ENCODE results near the gene HYAL4.
"Not testable (repeated sequence)": the region's sequence is repeated elsewhere in the genome, so short reads cannot be mapped to it uniquely, and the experiment has no call there.

Gene HYAL4

DNA sequence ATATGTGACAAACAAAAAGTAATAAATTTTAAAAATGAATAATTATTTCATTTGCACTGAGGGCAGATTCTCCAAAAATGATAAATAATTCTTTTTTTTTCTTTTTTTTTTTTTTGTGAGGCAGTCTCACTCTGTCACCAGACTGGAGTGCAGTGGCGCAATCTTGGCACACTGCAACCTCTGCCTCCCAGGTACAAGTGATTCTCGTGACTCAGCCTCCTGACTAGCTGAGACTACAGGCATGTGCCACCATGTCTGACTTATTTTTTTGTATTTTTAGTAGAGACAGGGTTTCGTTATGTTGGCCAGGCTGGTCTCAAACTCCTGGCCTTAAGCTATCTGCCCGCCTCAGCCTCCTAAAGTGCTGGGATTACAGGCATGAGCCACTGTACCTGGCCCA lies 25.2 kb upstream of the HYAL4 start:
- H3K9me3 ChIP-seq (ENCODE audit: control insufficient read depth in 1 of 2, low read length in 2 of 2); H3K4me1 ChIP-seq (ENCODE audit: control insufficient read depth in 1 of 2, insufficient read depth in 2 of 2, low read length in 2 of 2); H3K4me3 ChIP-seq (ENCODE audit: low read depth in 1 of 2, low read length in 2 of 2); H3K36me3 ChIP-seq (ENCODE audit: control insufficient read depth in 1 of 2, insufficient read depth in 2 of 2, low read length in 2 of 2); H3K27ac ChIP-seq (ENCODE audit: low read length); H3K27me3 ChIP-seq (ENCODE audit: low read depth, low read length): not testable (repeated sequence)

- H3K4me3 ChIP-seq (ENCODE audit: low read depth in 1 of 2, low read length in 2 of 2): no peak overlapping the region
- no peaks in the 10 kb centered on the region for H3K27me3 ChIP-seq (ENCODE audit: low read depth, low read length)
- no peaks in the 10 kb centered on the region for H3K4me1 ChIP-seq (ENCODE audit: control insufficient read depth in 1 of 2, insufficient read depth in 2 of 2, low read length in 2 of 2)
- no peaks in the 10 kb centered on the region for H3K36me3 ChIP-seq (ENCODE audit: control insufficient read depth in 1 of 2, insufficient read depth in 2 of 2, low read length in 2 of 2)
- no peaks in the 10 kb centered on the region for H3K9me3 ChIP-seq (ENCODE audit: control insufficient read depth in 1 of 2, low read length in 2 of 2)
- no peak overlapping the region for H3K27ac ChIP-seq (ENCODE audit: low read length)
Observed at GRCh38 chr7:123820864-123821263, 24.1 kb upstream of the HYAL4 start.

DNA sequence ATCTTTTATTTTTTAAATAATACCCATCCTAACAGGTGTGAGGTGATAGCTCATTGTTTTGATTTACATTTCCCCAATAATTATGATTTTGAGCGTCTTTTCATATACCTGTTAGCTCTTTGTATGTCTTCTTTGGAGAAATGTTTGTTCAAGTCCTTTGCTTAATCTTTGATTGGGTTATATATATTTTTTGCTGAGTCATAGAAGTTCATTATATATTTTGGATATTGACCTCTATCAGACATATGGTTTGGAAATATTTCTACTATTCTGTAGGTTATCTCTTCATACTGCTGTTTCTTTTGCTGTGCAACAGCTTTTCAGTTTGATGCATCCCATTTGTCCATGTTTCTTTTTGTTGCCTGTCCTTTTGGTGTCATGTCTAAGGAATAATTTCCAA lies 23.6 kb upstream of the HYAL4 start:
- Histone ChIP-seq H3K36me3 (ENCODE audit: control insufficient read depth in 1 of 2, insufficient read depth in 2 of 2, low read length in 2 of 2) (no peaks in the 10 kb centered on the region), H3K4me3 (ENCODE audit: low read depth in 1 of 2, low read length in 2 of 2) (no peak overlapping the region), H3K27me3 (ENCODE audit: low read depth, low read length) (no peaks in the 10 kb centered on the region), H3K9me3 (ENCODE audit: control insufficient read depth in 1 of 2, low read length in 2 of 2) (no peaks in the 10 kb centered on the region), H3K27ac (ENCODE audit: low read length) (no peak overlapping the region), H3K4me1 (ENCODE audit: control insufficient read depth in 1 of 2, insufficient read depth in 2 of 2, low read length in 2 of 2) (no peaks in the 10 kb centered on the region)

- H3K4me3 ChIP-seq (ENCODE audit: low read depth in 1 of 2, low read length in 2 of 2): no peak overlapping the region
- H3K36me3 ChIP-seq (ENCODE audit: control insufficient read depth in 1 of 2, insufficient read depth in 2 of 2, low read length in 2 of 2): no peaks in the 10 kb centered on the region
- no peaks in the 10 kb centered on the region for H3K27me3 ChIP-seq (ENCODE audit: low read depth, low read length)
- no peak overlapping the region for H3K27ac ChIP-seq (ENCODE audit: low read length)
- H3K9me3 ChIP-seq (ENCODE audit: control insufficient read depth in 1 of 2, low read length in 2 of 2): no peaks in the 10 kb centered on the region
- no peaks in the 10 kb centered on the region for H3K4me1 ChIP-seq (ENCODE audit: control insufficient read depth in 1 of 2, insufficient read depth in 2 of 2, low read length in 2 of 2)
Observed at GRCh38 chr7:123823898-123824753, 20.8 kb upstream of the HYAL4 start.

DNA sequence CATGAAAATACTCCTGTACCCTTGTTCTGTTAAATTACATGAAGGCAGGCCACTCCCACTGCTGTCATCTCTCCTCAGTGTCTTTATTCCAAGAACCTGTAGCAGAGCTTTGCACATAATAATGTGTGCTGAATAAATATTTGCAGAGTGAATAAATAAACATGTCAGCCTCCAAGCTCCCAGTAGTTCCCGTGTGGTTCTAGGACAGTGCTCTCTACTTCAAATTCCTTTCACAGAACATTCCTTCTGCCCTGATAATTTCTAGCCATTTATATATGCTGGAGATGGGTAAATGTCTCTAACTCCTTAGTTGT lies 20.3 kb upstream of the HYAL4 start:
- no peak overlapping the region for H3K27ac ChIP-seq (ENCODE audit: low read length)
- no peak overlapping the region for H3K4me3 ChIP-seq (ENCODE audit: low read depth in 1 of 2, low read length in 2 of 2)
- H3K36me3 ChIP-seq (ENCODE audit: control insufficient read depth in 1 of 2, insufficient read depth in 2 of 2, low read length in 2 of 2): no peaks in the 10 kb centered on the region
- H3K4me1 ChIP-seq (ENCODE audit: control insufficient read depth in 1 of 2, insufficient read depth in 2 of 2, low read length in 2 of 2): no peaks in the 10 kb centered on the region
- H3K27me3 ChIP-seq (ENCODE audit: low read depth, low read length): no peaks in the 10 kb centered on the region
- H3K9me3 ChIP-seq (ENCODE audit: control insufficient read depth in 1 of 2, low read length in 2 of 2): no peaks in the 10 kb centered on the region

DNA sequence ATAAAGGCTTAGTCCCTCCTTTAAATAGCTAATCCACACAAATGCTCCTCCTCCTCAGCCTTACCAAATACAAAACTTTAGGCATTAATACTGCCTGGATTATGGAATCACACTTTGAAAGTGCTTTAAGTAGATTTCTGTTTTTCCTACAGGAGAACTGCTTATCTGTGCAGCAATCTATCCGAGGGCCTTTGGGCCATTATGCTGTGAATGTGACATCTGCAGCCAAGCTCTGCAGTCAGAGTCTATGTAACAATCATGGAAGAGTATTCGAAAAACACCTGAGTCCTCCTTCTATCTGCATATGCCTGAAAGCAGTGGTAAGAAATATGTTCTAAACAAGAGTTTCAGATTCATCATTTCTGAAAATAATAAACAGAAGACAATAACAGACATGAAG lies 16.2 kb upstream of the HYAL4 start:
- H3K36me3 ChIP-seq (ENCODE audit: control insufficient read depth in 1 of 2, insufficient read depth in 2 of 2, low read length in 2 of 2): no peaks in the 10 kb centered on the region
- H3K27me3 ChIP-seq (ENCODE audit: low read depth, low read length): no peaks in the 10 kb centered on the region
- no peak overlapping the region for H3K27ac ChIP-seq (ENCODE audit: low read length)
- no peak overlapping the region for H3K4me3 ChIP-seq (ENCODE audit: low read depth in 1 of 2, low read length in 2 of 2)
- H3K4me1 ChIP-seq (ENCODE audit: control insufficient read depth in 1 of 2, insufficient read depth in 2 of 2, low read length in 2 of 2): no peaks in the 10 kb centered on the region
- no peaks in the 10 kb centered on the region for H3K9me3 ChIP-seq (ENCODE audit: control insufficient read depth in 1 of 2, low read length in 2 of 2)

- no peaks in the 10 kb centered on the region for H3K36me3 ChIP-seq (ENCODE audit: control insufficient read depth in 1 of 2, insufficient read depth in 2 of 2, low read length in 2 of 2)
- no peak overlapping the region for H3K27ac ChIP-seq (ENCODE audit: low read length)
- H3K27me3 ChIP-seq (ENCODE audit: low read depth, low read length): no peaks in the 10 kb centered on the region
- no peak overlapping the region for H3K4me3 ChIP-seq (ENCODE audit: low read depth in 1 of 2, low read length in 2 of 2)
- peaks cover 0 to 3% of the 10 kb centered on the region in 2 donors for H3K9me3 ChIP-seq (ENCODE audit: control insufficient read depth in 1 of 2, low read length in 2 of 2)
- H3K4me1 ChIP-seq (ENCODE audit: control insufficient read depth in 1 of 2, insufficient read depth in 2 of 2, low read length in 2 of 2): no peaks in the 10 kb centered on the region
Observed at GRCh38 chr7:123836656-123837055, 8.3 kb upstream of the HYAL4 start.

GRCh38 chr7:123839106-123839505 lies 5.9 kb upstream of the HYAL4 start:
- H3K36me3 ChIP-seq (ENCODE audit: control insufficient read depth in 1 of 2, insufficient read depth in 2 of 2, low read length in 2 of 2); H3K27me3 ChIP-seq (ENCODE audit: low read depth, low read length); H3K27ac ChIP-seq (ENCODE audit: low read length); H3K4me3 ChIP-seq (ENCODE audit: low read depth in 1 of 2, low read length in 2 of 2); H3K4me1 ChIP-seq (ENCODE audit: control insufficient read depth in 1 of 2, insufficient read depth in 2 of 2, low read length in 2 of 2); H3K9me3 ChIP-seq (ENCODE audit: control insufficient read depth in 1 of 2, low read length in 2 of 2): not testable (repeated sequence)

GRCh38 chr7:123844142-123844541 lies 827 bp upstream of the HYAL4 start:
- H3K4me3 ChIP-seq (ENCODE audit: low read depth in 1 of 2, low read length in 2 of 2); H3K36me3 ChIP-seq (ENCODE audit: control insufficient read depth in 1 of 2, insufficient read depth in 2 of 2, low read length in 2 of 2); H3K27me3 ChIP-seq (ENCODE audit: low read depth, low read length); H3K27ac ChIP-seq (ENCODE audit: low read length); H3K4me1 ChIP-seq (ENCODE audit: control insufficient read depth in 1 of 2, insufficient read depth in 2 of 2, low read length in 2 of 2); H3K9me3 ChIP-seq (ENCODE audit: control insufficient read depth in 1 of 2, low read length in 2 of 2): not testable (repeated sequence)

DNA sequence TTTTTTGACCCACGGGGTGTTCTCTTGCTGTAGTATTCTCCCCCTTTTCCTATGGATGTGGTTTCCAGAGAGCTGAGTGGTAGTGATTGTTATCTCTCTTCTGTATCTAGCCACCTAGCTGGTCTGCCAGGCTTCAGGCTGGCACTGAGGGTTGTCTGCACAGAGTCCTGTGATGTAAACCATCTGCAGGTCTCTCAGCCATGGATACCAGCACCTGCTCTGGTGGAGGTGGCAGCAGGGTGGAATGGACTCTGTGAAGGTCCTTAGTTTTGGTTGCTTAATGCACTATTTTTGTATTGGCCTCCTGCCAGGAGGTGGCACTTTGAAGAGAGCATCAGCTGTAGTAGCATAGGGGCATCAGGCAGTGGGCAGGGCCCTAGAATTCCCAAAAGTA lies 851 bp downstream of the HYAL4 start:
- no peak overlapping the region for H3K4me3 ChIP-seq (ENCODE audit: low read depth in 1 of 2, low read length in 2 of 2)
- no peak overlapping the region for H3K27ac ChIP-seq (ENCODE audit: low read length)
- H3K27me3 ChIP-seq (ENCODE audit: low read depth, low read length): no peaks in the 10 kb centered on the region
- H3K4me1 ChIP-seq (ENCODE audit: control insufficient read depth in 1 of 2, insufficient read depth in 2 of 2, low read length in 2 of 2): no peaks in the 10 kb centered on the region
- H3K36me3 ChIP-seq (ENCODE audit: control insufficient read depth in 1 of 2, insufficient read depth in 2 of 2, low read length in 2 of 2): no peaks in the 10 kb centered on the region
- no peaks in the 10 kb centered on the region for H3K9me3 ChIP-seq (ENCODE audit: control insufficient read depth in 1 of 2, low read length in 2 of 2)

DNA sequence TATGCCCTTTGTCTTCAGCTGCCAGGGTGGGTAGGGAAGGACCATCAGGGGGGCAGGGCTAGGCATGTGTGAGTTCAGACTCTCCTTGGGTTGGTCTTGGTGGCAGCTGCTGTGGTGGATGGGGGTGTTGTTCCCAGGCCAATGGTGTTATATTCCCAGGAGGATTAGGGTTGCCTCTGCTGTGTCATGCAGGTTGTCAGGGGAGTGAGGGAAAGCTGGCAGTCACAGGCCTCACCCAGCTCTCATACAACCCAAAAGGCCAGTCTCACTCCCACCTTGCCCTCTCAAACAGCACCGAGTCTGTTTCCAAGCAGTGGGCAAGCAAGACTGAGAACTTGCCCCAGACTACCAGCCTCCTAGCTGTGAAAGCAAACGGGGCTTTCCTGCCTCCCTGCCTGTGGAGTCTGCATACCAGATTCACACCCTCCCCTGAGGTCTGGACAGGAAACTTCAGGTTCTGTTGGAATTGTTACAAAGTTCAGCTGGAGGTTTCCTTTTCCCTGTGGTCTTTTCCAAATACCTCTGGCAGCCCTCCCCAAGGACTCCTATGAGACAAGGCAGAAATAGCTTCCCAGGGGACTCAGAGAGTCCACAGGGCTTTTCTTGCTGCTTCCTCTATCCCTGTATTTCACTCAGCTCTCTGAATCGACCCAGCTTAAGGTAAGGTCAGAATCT lies 1.4 kb downstream of the HYAL4 start:
- Histone ChIP-seq H3K4me3 (ENCODE audit: low read depth in 1 of 2, low read length in 2 of 2) (no peak overlapping the region), H3K27ac (ENCODE audit: low read length) (no peak overlapping the region), H3K27me3 (ENCODE audit: low read depth, low read length) (no peaks in the 10 kb centered on the region), H3K9me3 (ENCODE audit: control insufficient read depth in 1 of 2, low read length in 2 of 2) (no peaks in the 10 kb centered on the region), H3K36me3 (ENCODE audit: control insufficient read depth in 1 of 2, insufficient read depth in 2 of 2, low read length in 2 of 2) (no peaks in the 10 kb centered on the region), H3K4me1 (ENCODE audit: control insufficient read depth in 1 of 2, insufficient read depth in 2 of 2, low read length in 2 of 2) (no peaks in the 10 kb centered on the region)

DNA sequence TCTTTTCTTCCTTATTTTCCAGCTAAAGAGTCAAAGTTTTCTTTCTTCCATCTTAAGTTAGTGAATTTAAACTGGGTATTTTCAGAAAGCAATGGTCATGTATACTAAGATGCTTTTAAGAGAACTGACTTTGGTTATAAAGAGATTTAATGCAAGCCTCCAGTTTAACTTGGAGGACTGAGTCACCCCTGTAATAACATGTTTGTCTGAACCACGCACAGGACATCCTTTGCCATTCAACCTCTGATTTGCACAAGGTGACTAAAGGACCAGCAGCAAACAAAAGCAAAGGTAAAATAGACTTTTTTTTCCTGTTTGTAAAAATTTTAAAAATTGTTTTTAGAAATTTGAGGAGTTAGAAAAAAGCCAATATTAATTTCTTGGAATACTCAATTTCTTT lies 2.9 kb downstream of the HYAL4 start:
- Histone ChIP-seq H3K36me3 (ENCODE audit: control insufficient read depth in 1 of 2, insufficient read depth in 2 of 2, low read length in 2 of 2) (no peaks in the 10 kb centered on the region), H3K4me3 (ENCODE audit: low read depth in 1 of 2, low read length in 2 of 2) (no peak overlapping the region), H3K27ac (ENCODE audit: low read length) (no peak overlapping the region), H3K27me3 (ENCODE audit: low read depth, low read length) (no peaks in the 10 kb centered on the region), H3K4me1 (ENCODE audit: control insufficient read depth in 1 of 2, insufficient read depth in 2 of 2, low read length in 2 of 2) (no peaks in the 10 kb centered on the region), H3K9me3 (ENCODE audit: control insufficient read depth in 1 of 2, low read length in 2 of 2) (no peaks in the 10 kb centered on the region)
